Liver (tissue), 9 donors: ENCODE data around the gene KRTAP4-5. TPM values are rescaled to one million over a fixed set of nuclear protein-coding genes. Genes with fewer than 3 reads are reported as not detected.

Experiments used
- DNase-seq: peaks from one replicate; pipeline ENCODE4 v3.0.0-alpha.2; 2017; ENCODE audit warnings: low spot score
- H3K27ac ChIP-seq, 2 donors: one replicate each; pipeline ENCODE4 v1.7.0; 2013; ENCODE audit warnings: inconsistent platforms in 2 of 2, low read length in 2 of 2, control low read depth in 1 of 2, low read depth in 1 of 2, mild to moderate bottlenecking in 1 of 2
- H3K27me3 ChIP-seq, 4 donors: one replicate each; pipeline versions ENCODE4 v1.6.1 to v1.7.0; 2013; ENCODE audit warnings: low read length in 3 of 4, inconsistent platforms in 1 of 4, mild to moderate bottlenecking in 1 of 4, moderate library complexity in 1 of 4; ENCODE audit not compliant: control insufficient read depth in 4 of 4, insufficient read depth in 4 of 4
- H3K36me3 ChIP-seq, 4 donors: one replicate each; pipeline versions ENCODE4 v1.6.1 to v1.7.0; 2013; ENCODE audit warnings: low read length in 3 of 4, mild to moderate bottlenecking in 3 of 4, low read depth in 1 of 4, moderate library complexity in 1 of 4; ENCODE audit not compliant: control insufficient read depth in 4 of 4, insufficient read depth in 3 of 4
- H3K4me1 ChIP-seq, 4 donors: one replicate each; pipeline versions ENCODE4 v1.6.1 to v1.7.0; 2013; ENCODE audit warnings: low read length in 3 of 4, mild to moderate bottlenecking in 3 of 4, moderate library complexity in 1 of 4; ENCODE audit not compliant: control insufficient read depth in 4 of 4, insufficient read depth in 4 of 4
- H3K4me3 ChIP-seq, 3 donors: one replicate each; pipeline versions ENCODE4 v1.6.1 to v1.7.0; 2013; ENCODE audit warnings: low read length in 3 of 3, control low read depth in 1 of 3, low read depth in 1 of 3, mild to moderate bottlenecking in 1 of 3
- H3K9ac ChIP-seq, 2 donors: one replicate each; pipeline ENCODE4 v1.7.0; 2013; ENCODE audit warnings: low read length in 2 of 2, mild to moderate bottlenecking in 2 of 2, moderate library complexity in 2 of 2, control low read depth in 1 of 2, low read depth in 1 of 2
- H3K9me3 ChIP-seq, 4 donors: one replicate each; pipeline versions ENCODE4 v1.6.1 to v1.7.0; 2013; ENCODE audit warnings: low read length in 3 of 4; ENCODE audit not compliant: control insufficient read depth in 4 of 4
- ATF3 ChIP-seq: IDR thresholded peaks from 2 replicates; pipeline ENCODE4 v1.6.1; 2016; ENCODE audit warnings: antibody characterized with exemption
- CTCF ChIP-seq: fragments of 150-350 bp; IDR thresholded peaks from 2 replicates; pipeline ENCODE4 v1.5.1; 2017; ENCODE audit warnings: improper control_type of control experiment, low read depth, low read length; ENCODE audit not compliant: missing input control
- EGR1 ChIP-seq, 2 donors: IDR thresholded peaks; 2 replicates each; pipeline ENCODE4 v1.6.1; 2016 to 2018; ENCODE audit warnings: antibody characterized with exemption in 2 of 2, low read depth in 2 of 2
- FOXA1 ChIP-seq: IDR thresholded peaks from 2 replicates; pipeline ENCODE4 v1.6.1; 2016; ENCODE audit warnings: antibody characterized with exemption
- FOXA2 ChIP-seq: IDR thresholded peaks from 2 replicates; pipeline ENCODE4 v1.6.1; 2016; ENCODE audit warnings: antibody characterized with exemption
- GABPA ChIP-seq, 2 donors: IDR thresholded peaks in 1 of 2; conservative IDR thresholded peaks in 1 of 2; 2 replicates each; pipeline ENCODE4 v1.6.1; 2016; ENCODE audit warnings: antibody characterized with exemption in 2 of 2, mild to moderate bottlenecking in 1 of 2, moderate library complexity in 1 of 2
- HNF4A ChIP-seq, 2 donors: conservative IDR thresholded peaks; 2 replicates each; pipeline ENCODE4 v1.6.1; 2016; ENCODE audit warnings: antibody characterized with exemption in 2 of 2, mild to moderate bottlenecking in 2 of 2
- HNF4G ChIP-seq: IDR thresholded peaks from 2 replicates; pipeline ENCODE4 v1.6.1; 2016; ENCODE audit warnings: antibody characterized with exemption
- JUND ChIP-seq, 2 donors: IDR thresholded peaks; 2 replicates each; pipeline ENCODE4 v1.6.1; 2016; ENCODE audit warnings: antibody characterized with exemption in 2 of 2
- MAX ChIP-seq: IDR thresholded peaks from 2 replicates; pipeline ENCODE4 v1.6.1; 2016; ENCODE audit warnings: antibody characterized with exemption
- NR2F2 ChIP-seq: IDR thresholded peaks from 2 replicates; pipeline ENCODE4 v1.6.1; 2016; ENCODE audit warnings: antibody characterized with exemption
- RAD21 ChIP-seq, 2 donors: IDR thresholded peaks; 2 replicates each; pipeline ENCODE4 v1.6.1; 2016; ENCODE audit warnings: antibody characterized with exemption in 2 of 2, mild to moderate bottlenecking in 2 of 2
- REST ChIP-seq: IDR thresholded peaks from 2 replicates; pipeline ENCODE4 v1.6.1; 2016; ENCODE audit warnings: antibody characterized with exemption, mild to moderate bottlenecking
- RXRA ChIP-seq, 2 donors: IDR thresholded peaks; 2 replicates each; pipeline ENCODE4 v1.6.1; 2017 to 2018; ENCODE audit warnings: antibody characterized with exemption in 2 of 2, mild to moderate bottlenecking in 1 of 2
- SP1 ChIP-seq: IDR thresholded peaks from 2 replicates; pipeline ENCODE4 v1.6.1; 2018; ENCODE audit warnings: antibody characterized with exemption, mild to moderate bottlenecking
- TAF1 ChIP-seq: conservative IDR thresholded peaks from 2 replicates; pipeline ENCODE4 v1.6.1; 2016; ENCODE audit warnings: antibody characterized with exemption, mild to moderate bottlenecking
- YY1 ChIP-seq: IDR thresholded peaks from 2 replicates; pipeline ENCODE4 v1.6.1; 2016; ENCODE audit warnings: antibody characterized with exemption, mild to moderate bottlenecking
- ZBTB33 ChIP-seq: IDR thresholded peaks from 2 replicates; pipeline ENCODE4 v1.6.1; 2016; ENCODE audit warnings: antibody characterized with exemption
- WGBS: extraction: QIAGEN DNeasy Blood & Tissue Kit; methylation state at CpG from one replicate; pipeline ENCODE4 v1.1.7; 2013; 5-methylcytosine and 5-hydroxymethylcytosine counted together
- polyA plus RNA-seq, 2 donors: library from polyadenylated mRNA; stranded (reverse) in 1 of 2; unstranded in 1 of 2; fragments of 200-250 nt in 1 of 2; fragments of >200 nt in 1 of 2; fragmentation: Nextera tagmentation in 1 of 2; extraction: Ambion mirVana in 1 of 2; gene quantifications; one replicate each; pipeline versions ENCODE4 v1.2.1 to v1.2.3, GENCODE V29; 2013 to 2015
- total RNA-seq, 2 donors: library from RNA; depleted of rRNA; stranded (reverse); fragments of >200 nt; gene quantifications; one replicate each; pipeline ENCODE4 v1.2.3, GENCODE V29; 2014
- donor health status: healthy.
- donor health status: healthy.
- donor health status: healthy.
- donor health status: healthy.
- donor health status: healthy.

Gene KRTAP4-5
- total and polyA plus RNA-seq, 4 donors, result not detected

- no peaks in the 10 kb centered on the region for H3K9me3 ChIP-seq
- no peak overlapping the region for H3K27ac ChIP-seq
- H3K9ac ChIP-seq, result no peak overlapping the region
- no peak for TF ChIP-seq YY1
- TF ChIP-seq GABPA (IDR thresholded peaks at IDR 0.05 in 1 of 2, conservative IDR thresholded peaks at IDR 0.05 in 1 of 2), result no peak
- no peak for TF ChIP-seq HNF4G
- no peak for TF ChIP-seq HNF4A (conservative IDR thresholded peaks at IDR 0.05)
- TF ChIP-seq FOXA1, result no peak
- TF ChIP-seq ATF3, result no peak
- TF ChIP-seq SP1, result no peak
- TF ChIP-seq RXRA (IDR thresholded peaks at IDR 0.05), result no peak
- no peak for TF ChIP-seq JUND (IDR thresholded peaks at IDR 0.05)
- TF ChIP-seq TAF1, result no peak
- no peak for TF ChIP-seq EGR1 (IDR thresholded peaks at IDR 0.05; ENCODE audit: low read depth in 2 of 2)
- TF ChIP-seq ZBTB33, result no peak
- TF ChIP-seq FOXA2, result no peak
- TF ChIP-seq CTCF, result no peak
- TF ChIP-seq RAD21 (IDR thresholded peaks at IDR 0.05), result no peak
- no peak for TF ChIP-seq MAX
- no peak for TF ChIP-seq REST
- TF ChIP-seq NR2F2, result no peak
- no peaks in the 10 kb centered on the region for H3K36me3 ChIP-seq
- peaks cover 0 to 12% (median 0%) of the 10 kb centered on the region in 4 donors for H3K27me3 ChIP-seq
- WGBS, result 48% methylated on average over 1 of the region's 1 CpG
- H3K4me3 ChIP-seq, result no peak overlapping the region
- DNase-seq, result no peak
- H3K4me1 ChIP-seq, result no peaks in the 10 kb centered on the region
These were observed 35.4 kb upstream of the KRTAP4-5 start for GRCh38 chr17:41185001-41185400.
